ENCODE data around the gene HDAC9.

HDAC9 gene

GRCh38 chr7:18579698-18580097 lies 84.1 kb downstream of the HDAC9 start:
- no peaks in the 10 kb centered on the region for H3K27me3 ChIP-seq
- TF ChIP-seq CTCF (IDR thresholded peaks at IDR 0.05): no peak
- no peak overlapping the region for H3K4me3 ChIP-seq (ENCODE audit: low read depth in 1 of 2, low read length in 1 of 2)
- H3K36me3 ChIP-seq: no peaks in the 10 kb centered on the region
- no peak overlapping the region for H3K27ac ChIP-seq
- no peaks in the 10 kb centered on the region for H3K9me3 ChIP-seq
- no peaks in the 10 kb centered on the region for H3K4me1 ChIP-seq (ENCODE audit: control insufficient read depth in 1 of 2, insufficient read depth in 1 of 2, low read depth in 1 of 2, low read length in 1 of 2)

- Histone ChIP-seq H3K27ac (no peak overlapping the region), H3K27me3 (no peaks in the 10 kb centered on the region), H3K4me3 (ENCODE audit: low read depth in 1 of 2, low read length in 1 of 2) (no peak overlapping the region), H3K9me3 (no peaks in the 10 kb centered on the region), H3K36me3 (no peaks in the 10 kb centered on the region), H3K4me1 (ENCODE audit: control insufficient read depth in 1 of 2, insufficient read depth in 1 of 2, low read depth in 1 of 2, low read length in 1 of 2) (no peaks in the 10 kb centered on the region)
- no peak for TF ChIP-seq CTCF (IDR thresholded peaks at IDR 0.05)
Observed at GRCh38 chr7:18580950-18581349, 85.4 kb downstream of the HDAC9 start.

GRCh38 chr7:18583305-18583704 lies 87.8 kb downstream of the HDAC9 start:
- no peak for TF ChIP-seq CTCF (IDR thresholded peaks at IDR 0.05)
- no peaks in the 10 kb centered on the region for H3K36me3 ChIP-seq
- no peaks in the 10 kb centered on the region for H3K9me3 ChIP-seq
- no peak overlapping the region for H3K27ac ChIP-seq
- no peaks in the 10 kb centered on the region for H3K4me1 ChIP-seq (ENCODE audit: control insufficient read depth in 1 of 2, insufficient read depth in 1 of 2, low read depth in 1 of 2, low read length in 1 of 2)
- no peaks in the 10 kb centered on the region for H3K27me3 ChIP-seq
- H3K4me3 ChIP-seq (ENCODE audit: low read depth in 1 of 2, low read length in 1 of 2): no peak overlapping the region

GRCh38 chr7:18590241-18590640 lies 94.7 kb downstream of the HDAC9 start:
- Histone ChIP-seq H3K9me3 (no peaks in the 10 kb centered on the region), H3K4me3 (ENCODE audit: low read depth in 1 of 2, low read length in 1 of 2) (no peak overlapping the region), H3K4me1 (ENCODE audit: control insufficient read depth in 1 of 2, insufficient read depth in 1 of 2, low read depth in 1 of 2, low read length in 1 of 2) (no peaks in the 10 kb centered on the region), H3K27me3 (no peaks in the 10 kb centered on the region), H3K36me3 (no peaks in the 10 kb centered on the region), H3K27ac (no peak overlapping the region)
- no peak for TF ChIP-seq CTCF (IDR thresholded peaks at IDR 0.05)

GRCh38 chr7:18590744-18591340 lies 95.3 kb downstream of the HDAC9 start:
- TF ChIP-seq CTCF (IDR thresholded peaks at IDR 0.05): no peak
- no peaks in the 10 kb centered on the region for H3K4me1 ChIP-seq (ENCODE audit: control insufficient read depth in 1 of 2, insufficient read depth in 1 of 2, low read depth in 1 of 2, low read length in 1 of 2)
- H3K27me3 ChIP-seq: no peaks in the 10 kb centered on the region
- H3K4me3 ChIP-seq (ENCODE audit: low read depth in 1 of 2, low read length in 1 of 2): no peak overlapping the region
- H3K9me3 ChIP-seq: no peaks in the 10 kb centered on the region
- no peak overlapping the region for H3K27ac ChIP-seq
- H3K36me3 ChIP-seq: no peaks in the 10 kb centered on the region
